HepG2 (cell line): Measurements from ENCODE around the gene MOV10L1. TPM values are rescaled to one million over a fixed set of nuclear protein-coding genes. Genes with fewer than 3 reads are reported as not detected.

ENCODE experiments used
- ATAC-seq: fragments of 200-7000 bp; cut with Tn5 transposase; 3 replicates; pipeline ENCODE4 v1.9.1; 2020; ENCODE audit warnings: mild to moderate bottlenecking, moderate library complexity
- BruUV-seq: library from RNA; stranded (reverse); fragments of 400-500 nt; replicated peaks from 2 replicates; lab custom pipeline; 2021; lab: Mats Ljungman, UMichigan
- CTCF ChIA-PET: fragments of 300-600 bp; formaldehyde crosslinking; extraction: SDS; loops from one replicate; lab custom pipeline; 2021; ENCODE audit warnings: low total read pairs, inconsistent platforms, low intra/inter-chr PET ratio; lab: Yijun Ruan, JAX
- POLR2A ChIA-PET: fragments of 350-600 bp; sonication (Branson Sonifier 250); formaldehyde crosslinking; loops from one replicate; lab custom pipeline; 2020; ENCODE audit warnings: antibody characterized with exemption, inconsistent platforms; lab: Yijun Ruan, JAX
- DNase-seq: peaks from one replicate; pipeline ENCODE4 v3.0.0-alpha.2; 2015; ENCODE audit warnings: low spot score
- FAIRE-seq: peaks from 3 replicates; lab custom pipeline; 2011; peaks lifted over from hg19 to GRCh38; lab: Jason Lieb, UNC
- H2AFZ ChIP-seq: one replicate; pipeline ENCODE4 v1.6.1; 2011; ENCODE audit warnings: low read length, inconsistent platforms
- H3K27ac ChIP-seq: fragments of 300-600 bp; 3 replicates; pipeline ENCODE4 v1.8.0; 2011; ENCODE audit warnings: mixed run types, mild to moderate bottlenecking, mixed read lengths, low read length, inconsistent platforms; ENCODE audit not compliant: insufficient read depth; ENCODE audit errors: extremely low read length
- H3K27me3 ChIP-seq, 2 experiments: fragments of 200-600 bp in 1 of 2; 2 replicates in 1 of 2; 3 replicates in 1 of 2; pipeline versions ENCODE4 v1.6.0 to v1.8.0; 2011; ENCODE audit warnings: low read length in 2 of 2, mild to moderate bottlenecking in 2 of 2, moderate library complexity in 2 of 2, inconsistent platforms in 1 of 2; ENCODE audit not compliant: insufficient read depth in 2 of 2, control insufficient read depth in 1 of 2
- H3K36me3 ChIP-seq, 2 experiments: fragments of 200-600 bp in 1 of 2; replicated peaks in 1 of 2; 2 replicates in 1 of 2; 3 replicates in 1 of 2; pipeline versions ENCODE4 v1.5.1 to v1.8.0; 2011; ENCODE audit warnings: low read length in 2 of 2, inconsistent platforms in 1 of 2; ENCODE audit not compliant: insufficient read depth in 2 of 2, control insufficient read depth in 1 of 2
- H3K4me1 ChIP-seq: 2 replicates; pipeline ENCODE4 v1.5.1; 2012; ENCODE audit warnings: low read length, inconsistent platforms; ENCODE audit not compliant: insufficient read depth
- H3K4me2 ChIP-seq: 2 replicates; pipeline ENCODE4 v1.6.0; 2011; ENCODE audit warnings: low read depth, low read length, inconsistent platforms
- H3K4me3 ChIP-seq, 3 experiments: fragments of 200-600 bp in 1 of 3; sonication (generic), shearing (Covaris generic) in 1 of 3; replicated peaks in 1 of 3; 2 replicates each; pipeline ENCODE4 v1.5.1; 2011 to 2016; ENCODE audit warnings: low read length in 3 of 3, inconsistent platforms in 2 of 3, low read depth in 2 of 3, mild to moderate bottlenecking in 2 of 3, control low read depth in 1 of 3, mixed read lengths in 1 of 3; ENCODE audit not compliant: insufficient read depth in 1 of 3
- H3K79me2 ChIP-seq: one replicate; pipeline ENCODE4 v1.6.1; 2011; ENCODE audit warnings: low read length, inconsistent platforms; ENCODE audit not compliant: insufficient read depth
- H3K9ac ChIP-seq: 2 replicates; pipeline ENCODE4 v1.6.0; 2011; ENCODE audit warnings: mild to moderate bottlenecking, low read depth, low read length, inconsistent platforms; ENCODE audit not compliant: insufficient read depth
- H3K9me3 ChIP-seq: 2 replicates; pipeline ENCODE4 v1.5.1; 2012; ENCODE audit warnings: mild to moderate bottlenecking, low read length
- H4K20me1 ChIP-seq: 2 replicates; pipeline ENCODE4 v1.6.0; 2011; ENCODE audit warnings: inconsistent platforms, mild to moderate bottlenecking, low read length, moderate library complexity; ENCODE audit not compliant: insufficient read depth
- MATR3 ChIP-seq: sonication (generic); formaldehyde crosslinking; IDR thresholded peaks from 2 replicates; pipeline ENCODE4 v1.4.0; 2020; ENCODE audit warnings: missing genetic modification reagents
- ZNF550 ChIP-seq: sonication (generic); formaldehyde crosslinking; IDR thresholded peaks from 2 replicates; pipeline ENCODE4 v1.4.0; 2020; ENCODE audit warnings: mild to moderate bottlenecking, missing genetic modification reagents, borderline replicate concordance
- ZNF709 ChIP-seq: sonication (generic); formaldehyde crosslinking; IDR thresholded peaks from 2 replicates; pipeline ENCODE4 v1.5.0; 2020; ENCODE audit warnings: mild to moderate bottlenecking, missing genetic modification reagents
- ZNF839 ChIP-seq: sonication (generic); formaldehyde crosslinking; IDR thresholded peaks from 2 replicates; pipeline ENCODE4 v1.4.0; 2020; ENCODE audit warnings: missing genetic modification reagents, mild to moderate bottlenecking, borderline replicate concordance
- WGBS: methylation state at CpG from one replicate; pipeline ENCODE4 v1.1.6; 2017; ENCODE audit warnings: low lambda C conversion rate; 5-methylcytosine and 5-hydroxymethylcytosine counted together
- in situ Hi-C: cut with HindIII; loops from 2 replicates; pipeline ENCODE4 v1.10.0; 2017; ENCODE audit warnings: low pct_unique_long_range_greater_than_20kb; ENCODE audit not compliant: extremely low pct_ligation_motif_present
- intact Hi-C: fragments of 100-400 bp; cut with micrococcal nuclease; formaldehyde crosslinking; loops from one replicate; pipeline ENCODE4 v1.10.0; 2022; ENCODE audit not compliant: unreplicated experiment
- polyA plus RNA-seq, 8 experiments: library from polyadenylated mRNA; depleted of rRNA in 3 of 8; stranded (reverse) in 7 of 8; unstranded in 1 of 8; fragments of >200 nt; fragmentation: Illumina TruSeq in 4 of 8; extraction: Trizol in 4 of 8; gene quantifications; 2 replicates each; pipeline versions ENCODE4 v1.2.1 to v1.2.3, GENCODE V29; 2011 to 2016; ENCODE audit warnings: low read depth in 4 of 8, missing spikeins in 1 of 8, mixed read lengths in 1 of 8; ENCODE audit not compliant: insufficient read depth in 1 of 8
- total RNA-seq, 5 experiments: library from RNA; depleted of rRNA; stranded (reverse); fragments of >200 nt; fragmentation: Illumina TruSeq; extraction: Trizol; gene quantifications; 2 replicates each; pipeline ENCODE4 v1.2.3, GENCODE V29; 2016; ENCODE audit warnings: low read depth in 1 of 5
- TF ChIP-seq, protein P1 (sequence below): sonication (generic); formaldehyde crosslinking; IDR thresholded peaks from 2 replicates; pipeline ENCODE4 v1.4.0; 2020; ENCODE audit warnings: missing genetic modification reagents, mild to moderate bottlenecking, borderline replicate concordance
- TF ChIP-seq, protein P2 (sequence below), 2 experiments: fragments of 450-650 bp in 1 of 2; sonication (generic) in 1 of 2; formaldehyde crosslinking in 1 of 2; IDR thresholded peaks; 2 replicates each; pipeline versions ENCODE4 v1.6.1 to v1.8.0; 2016 to 2022; ENCODE audit warnings: antibody characterized with exemption in 1 of 2, mild to moderate bottlenecking in 1 of 2, missing genetic modification reagents in 1 of 2

The MOV10L1 gene
- total and polyA plus RNA-seq, 2 of the 13 experiments (the other 11 are each of a cell fraction or from before 2014, with no cell fraction given): 0.11 to 0.12 TPM

DNA sequence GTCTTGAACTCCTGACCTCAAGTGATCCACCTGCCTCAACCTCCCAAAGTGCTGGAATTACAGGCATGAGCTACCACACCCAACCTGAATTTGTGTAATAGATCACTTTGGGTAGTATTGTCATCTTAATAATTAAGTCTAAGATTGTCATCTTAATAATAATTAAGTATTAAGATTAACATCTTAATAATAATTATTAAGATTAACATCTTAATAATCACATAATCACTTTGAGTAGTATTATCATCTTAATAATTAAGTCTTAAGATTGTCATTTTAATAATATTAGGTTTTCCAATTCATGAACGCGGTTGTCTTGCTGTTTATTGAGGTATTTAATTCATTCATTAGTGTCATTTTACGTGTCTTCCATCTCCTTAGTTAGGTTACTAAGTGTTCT is 8.2 kb downstream of the MOV10L1 start:
- WGBS: 66% methylated on average over 3 of the region's 3 CpGs
- Histone ChIP-seq H3K4me3 (no peak overlapping the region), H3K36me3 (no peaks in the 10 kb centered on the region)
- TF ChIP-seq ZNF550 (CRISPR knock-in tag) (no peak), MATR3 (CRISPR knock-in tag) (no peak)
- TF ChIP-seq, protein P1, sequence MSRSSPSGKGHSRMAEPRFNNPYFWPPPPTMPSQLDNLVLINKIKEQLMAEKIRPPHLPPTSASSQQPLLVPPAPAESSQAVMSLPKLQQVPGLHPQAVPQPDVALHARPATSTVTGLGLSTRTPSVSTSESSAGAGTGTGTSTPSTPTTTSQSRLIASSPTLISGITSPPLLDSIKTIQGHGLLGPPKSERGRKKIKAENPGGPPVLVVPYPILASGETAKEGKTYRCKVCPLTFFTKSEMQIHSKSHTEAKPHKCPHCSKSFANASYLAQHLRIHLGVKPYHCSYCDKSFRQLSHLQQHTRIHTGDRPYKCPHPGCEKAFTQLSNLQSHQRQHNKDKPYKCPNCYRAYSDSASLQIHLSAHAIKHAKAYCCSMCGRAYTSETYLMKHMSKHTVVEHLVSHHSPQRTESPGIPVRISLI (CRISPR knock-in tag): no peak
- TF ChIP-seq, all 625 proteins: peak for 0
- H4K20me1 ChIP-seq: no peaks in the 10 kb centered on the region
- FAIRE-seq (no peak), DNase-seq (no peak), ATAC-seq (no peak)
- ChIA-PET POLR2A (no interaction called here), CTCF (no interaction called here)
- H3K27ac ChIP-seq: no peak overlapping the region
- H3K9ac ChIP-seq: no peak overlapping the region
- H2AFZ ChIP-seq: no peak overlapping the region
- intact Hi-C loops: no loop called here
- H3K27me3 ChIP-seq: peaks cover 0 to 2% of the 10 kb centered on the region in 2 experiments; a peak in 1 of 5 replicates
- BruUV-seq: no TSS peak
- in situ Hi-C loops: no loop called here
- no peak overlapping the region for H3K4me2 ChIP-seq
- H3K4me1 ChIP-seq: peaks cover 3% of the 10 kb centered on the region; the same call in 1 of the 2 replicates
- no peaks in the 10 kb centered on the region for H3K79me2 ChIP-seq
- no peaks in the 10 kb centered on the region for H3K9me3 ChIP-seq

DNA sequence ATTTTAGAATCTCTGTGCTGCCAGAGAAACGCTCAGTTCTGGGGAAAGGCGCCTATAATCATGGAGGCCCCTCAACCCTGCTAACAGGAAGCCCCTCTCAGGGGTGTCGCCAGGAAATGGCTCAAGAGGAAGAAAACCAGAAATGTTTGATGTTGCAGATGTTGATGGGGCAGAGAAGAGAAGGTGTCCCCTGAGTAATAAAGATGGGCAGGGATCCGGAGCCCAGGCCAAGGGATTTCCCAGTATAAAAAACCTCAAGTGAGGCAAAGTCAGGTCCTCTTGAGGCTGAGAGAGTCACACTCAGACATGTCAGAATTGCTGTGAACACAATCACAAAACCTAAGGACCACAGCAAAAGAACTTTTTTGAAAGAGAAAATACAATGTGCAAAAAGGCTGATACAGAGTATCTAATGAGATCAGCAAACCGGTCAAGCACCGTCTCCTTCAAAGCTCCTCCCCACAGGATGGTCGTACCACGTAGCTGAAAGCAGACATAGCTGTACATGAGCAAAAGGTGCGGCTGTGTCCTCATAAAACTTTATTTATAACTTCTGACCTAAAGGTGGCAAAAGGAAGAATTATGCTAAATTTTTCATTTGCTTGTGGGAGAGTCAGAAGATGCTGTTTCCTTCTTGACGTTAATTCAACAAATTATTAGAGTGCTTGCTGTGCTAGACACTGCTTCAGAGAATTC is 12.2 kb downstream of the MOV10L1 start:
- H3K36me3 ChIP-seq: no peaks in the 10 kb centered on the region
- H3K4me3 ChIP-seq: no peak overlapping the region
- H4K20me1 ChIP-seq: no peaks in the 10 kb centered on the region
- ChIA-PET POLR2A (no interaction called here), CTCF (no interaction called here)
- FAIRE-seq: no peak
- no peaks in the 10 kb centered on the region for H3K9me3 ChIP-seq
- H3K4me2 ChIP-seq: no peak overlapping the region
- no peak for DNase-seq
- no peaks in the 10 kb centered on the region for H3K79me2 ChIP-seq
- H3K27me3 ChIP-seq: peaks cover 2 to 9% of the 10 kb centered on the region in 2 experiments; a peak in 3 of 5 replicates
- intact Hi-C loops (loop anchor here (5.0 kb wide), 1 partner anchor 45 kb away; no protein-coding TSS in a partner anchor), in situ Hi-C loops (no loop called here)
- no peak for ATAC-seq
- TF ChIP-seq, protein P2, sequence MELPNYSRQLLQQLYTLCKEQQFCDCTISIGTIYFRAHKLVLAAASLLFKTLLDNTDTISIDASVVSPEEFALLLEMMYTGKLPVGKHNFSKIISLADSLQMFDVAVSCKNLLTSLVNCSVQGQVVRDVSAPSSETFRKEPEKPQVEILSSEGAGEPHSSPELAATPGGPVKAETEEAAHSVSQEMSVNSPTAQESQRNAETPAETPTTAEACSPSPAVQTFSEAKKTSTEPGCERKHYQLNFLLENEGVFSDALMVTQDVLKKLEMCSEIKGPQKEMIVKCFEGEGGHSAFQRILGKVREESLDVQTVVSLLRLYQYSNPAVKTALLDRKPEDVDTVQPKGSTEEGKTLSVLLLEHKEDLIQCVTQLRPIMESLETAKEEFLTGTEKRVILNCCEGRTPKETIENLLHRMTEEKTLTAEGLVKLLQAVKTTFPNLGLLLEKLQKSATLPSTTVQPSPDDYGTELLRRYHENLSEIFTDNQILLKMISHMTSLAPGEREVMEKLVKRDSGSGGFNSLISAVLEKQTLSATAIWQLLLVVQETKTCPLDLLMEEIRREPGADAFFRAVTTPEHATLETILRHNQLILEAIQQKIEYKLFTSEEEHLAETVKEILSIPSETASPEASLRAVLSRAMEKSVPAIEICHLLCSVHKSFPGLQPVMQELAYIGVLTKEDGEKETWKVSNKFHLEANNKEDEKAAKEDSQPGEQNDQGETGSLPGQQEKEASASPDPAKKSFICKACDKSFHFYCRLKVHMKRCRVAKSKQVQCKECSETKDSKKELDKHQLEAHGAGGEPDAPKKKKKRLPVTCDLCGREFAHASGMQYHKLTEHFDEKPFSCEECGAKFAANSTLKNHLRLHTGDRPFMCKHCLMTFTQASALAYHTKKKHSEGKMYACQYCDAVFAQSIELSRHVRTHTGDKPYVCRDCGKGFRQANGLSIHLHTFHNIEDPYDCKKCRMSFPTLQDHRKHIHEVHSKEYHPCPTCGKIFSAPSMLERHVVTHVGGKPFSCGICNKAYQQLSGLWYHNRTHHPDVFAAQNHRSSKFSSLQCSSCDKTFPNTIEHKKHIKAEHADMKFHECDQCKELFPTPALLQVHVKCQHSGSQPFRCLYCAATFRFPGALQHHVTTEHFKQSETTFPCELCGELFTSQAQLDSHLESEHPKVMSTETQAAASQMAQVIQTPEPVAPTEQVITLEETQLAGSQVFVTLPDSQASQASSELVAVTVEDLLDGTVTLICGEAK (IDR thresholded peaks at IDR 0.05): no peak
- TF ChIP-seq, protein P2 (CRISPR knock-in tag; IDR thresholded peaks at IDR 0.05): peak; percentile 71
- TF ChIP-seq ZNF709: no peak
- no peak for TF ChIP-seq ZNF839
- H3K27ac ChIP-seq: no peak overlapping the region
- H3K4me1 ChIP-seq: peaks cover 7% of the 10 kb centered on the region; the same call in 1 of the 2 replicates
- WGBS: 58% methylated on average over 10 of the region's 10 CpGs
- no peak overlapping the region for H2AFZ ChIP-seq
- BruUV-seq: no TSS peak
- H3K9ac ChIP-seq: no peak overlapping the region
